Muscle of arm (tissue), 12 donors: ENCODE data around the gene HFE. TPM values are rescaled to one million over a fixed set of nuclear protein-coding genes. Genes with fewer than 3 reads are reported as not detected.

ENCODE experiments used
- DNase-seq: peaks from one replicate; pipeline ENCODE4 v3.0.0-alpha.2; 2013
- polyA plus RNA-seq, 12 donors: library from polyadenylated mRNA; unstranded; fragments of 120-200 nt; gene quantifications; one replicate each; pipeline ENCODE4 v1.2.1, GENCODE V29; 2013; ENCODE audit not compliant: insufficient read length in 12 of 12

Gene HFE
- polyA plus RNA-seq, 12 donors = 3.4 to 16.9 (median 5.0) TPM; not detected in 1

DNA sequence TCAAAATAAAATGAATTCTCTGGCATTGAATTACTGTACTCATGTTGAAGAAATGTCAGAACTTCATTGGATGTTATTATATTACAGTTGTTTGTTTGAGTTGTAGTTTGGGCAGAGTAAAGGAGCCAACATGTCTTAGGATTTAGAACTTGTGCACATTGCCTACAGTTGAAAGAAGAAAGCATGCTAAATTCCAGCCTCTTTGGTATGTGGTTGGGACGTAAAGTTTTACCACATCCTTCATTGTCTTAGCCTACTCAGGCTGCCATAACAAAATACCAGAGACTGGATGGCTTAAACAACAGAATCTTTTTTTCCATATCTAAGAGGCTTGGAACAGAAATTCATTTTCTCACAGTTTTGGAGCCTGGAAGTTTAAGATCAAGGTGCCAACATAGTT, 42.4 kb downstream of the HFE start:
- no peak for DNase-seq

DNA sequence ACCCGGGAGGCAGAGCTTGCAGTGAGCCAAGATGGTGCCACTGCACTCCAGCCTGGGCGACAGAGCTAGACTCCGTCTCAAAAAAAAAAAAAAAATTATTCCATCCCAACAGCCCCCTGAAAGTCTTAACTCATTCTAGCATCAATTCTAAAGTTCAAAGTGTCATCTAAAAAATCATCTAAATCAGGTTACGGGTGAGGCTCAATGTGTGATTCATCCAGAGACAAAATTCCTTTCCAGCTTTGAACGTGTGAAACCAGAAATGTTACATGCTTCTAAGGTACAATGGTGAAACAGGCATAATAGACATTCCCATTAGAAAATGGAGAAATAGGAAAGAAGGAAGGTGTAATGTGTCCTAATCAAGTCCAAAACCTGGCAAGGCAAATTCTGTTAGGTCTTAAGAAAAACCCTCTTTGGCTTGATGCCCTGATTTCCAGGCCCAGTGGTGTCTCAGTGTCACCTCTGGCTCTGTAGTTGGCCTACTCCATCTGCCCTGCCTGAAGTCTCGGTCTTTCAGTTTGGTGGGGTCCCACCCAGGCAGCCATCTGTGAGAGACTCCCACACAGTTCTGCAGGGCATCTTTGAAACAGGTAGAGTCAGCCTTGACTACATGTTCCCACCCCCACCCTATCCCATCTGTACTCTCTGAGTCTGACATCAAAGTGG, 43.5 kb downstream of the HFE start:
- DNase-seq = no peak

DNA sequence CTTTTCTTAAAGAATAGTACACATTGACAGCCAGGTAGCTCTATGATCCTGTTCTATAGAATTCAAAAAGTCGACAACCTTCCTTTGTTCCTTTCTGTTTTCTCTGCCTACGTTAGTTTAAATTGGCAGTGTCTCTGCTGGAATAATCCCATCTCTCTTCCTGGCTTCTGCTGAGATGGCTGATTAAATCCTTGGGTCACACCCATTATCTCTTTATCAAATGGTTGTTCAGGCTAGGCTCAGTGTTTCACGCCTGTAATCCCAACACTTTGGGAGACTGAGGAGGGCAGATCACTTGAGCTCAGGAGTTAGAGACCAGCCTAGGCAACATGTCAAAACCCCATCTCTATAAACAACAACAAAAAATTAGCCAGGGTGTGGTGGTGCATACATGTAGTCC, 44.4 kb downstream of the HFE start:
- no peak for DNase-seq

DNA sequence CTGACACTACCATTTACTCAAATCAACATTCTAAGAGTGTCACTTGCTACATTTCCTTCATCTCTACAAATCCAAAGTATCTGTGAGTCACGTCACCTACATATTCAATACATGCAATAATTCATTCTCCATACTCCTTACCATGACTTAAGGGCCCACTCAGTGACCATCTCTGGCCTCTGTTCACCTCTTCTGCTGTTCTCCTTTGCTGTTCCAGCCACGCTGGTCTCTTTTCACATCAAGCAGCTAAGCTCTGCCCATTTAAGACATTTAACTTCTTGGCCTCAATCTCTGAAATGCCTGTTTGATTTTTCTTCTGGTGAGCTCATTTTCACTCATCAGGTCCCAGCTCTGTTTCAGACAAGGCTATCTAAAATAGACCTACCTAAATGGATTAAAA, 46.5 kb downstream of the HFE start:
- no peak for DNase-seq

DNA sequence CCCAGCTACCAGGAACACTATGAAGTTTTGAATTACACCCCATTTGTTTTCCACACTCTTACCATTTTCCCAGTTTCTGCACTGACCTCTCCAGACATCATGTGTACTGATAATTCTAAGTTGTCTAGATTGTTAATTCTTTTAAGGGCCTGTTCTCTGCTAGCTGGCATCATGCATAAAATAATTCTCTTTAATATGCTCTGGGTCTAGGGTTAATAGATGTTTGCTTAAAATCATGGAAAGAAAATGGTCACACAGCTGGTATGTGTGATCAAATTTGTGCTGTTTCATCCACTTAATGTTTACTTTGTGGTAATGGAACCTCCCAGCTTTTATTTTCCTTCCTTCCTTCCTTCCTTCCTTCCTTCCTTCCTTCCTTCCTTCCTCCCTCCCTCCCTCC, 49.1 kb downstream of the HFE start:
- DNase-seq = no peak

DNA sequence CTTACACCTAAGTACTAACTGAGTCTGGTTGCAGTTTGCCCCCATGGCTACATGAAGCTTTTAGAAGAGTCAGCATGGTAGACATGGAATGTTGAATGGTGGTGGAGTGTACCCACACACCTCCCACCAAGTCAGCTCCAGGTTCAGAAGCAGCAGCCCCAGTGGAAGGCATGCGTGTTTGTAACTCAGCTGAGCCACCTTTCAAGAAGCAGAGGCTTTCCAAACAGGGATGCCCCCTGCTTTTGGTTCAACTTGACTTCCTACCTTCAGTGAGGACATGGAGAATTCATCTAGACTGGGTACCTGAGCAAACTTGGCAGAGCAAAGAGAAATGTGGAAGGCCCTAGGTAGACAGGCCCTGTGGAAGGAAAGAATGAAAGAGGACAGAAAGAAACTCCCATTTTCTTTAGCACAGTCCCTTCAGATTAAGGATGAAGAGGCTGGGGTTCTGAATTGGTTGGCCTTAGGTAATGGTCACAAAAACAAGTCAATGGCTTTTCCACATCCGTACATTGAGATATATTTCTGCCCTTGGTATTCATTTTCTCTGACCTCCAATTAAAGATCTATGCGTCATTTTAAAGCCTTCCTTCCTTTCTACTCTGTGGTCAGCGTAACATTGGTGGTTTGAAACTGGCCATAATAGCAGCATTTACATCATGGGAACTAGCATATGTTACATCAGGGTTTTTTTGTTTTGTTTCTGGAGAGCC, 53.2 kb downstream of the HFE start:
- DNase-seq = no peak

DNA sequence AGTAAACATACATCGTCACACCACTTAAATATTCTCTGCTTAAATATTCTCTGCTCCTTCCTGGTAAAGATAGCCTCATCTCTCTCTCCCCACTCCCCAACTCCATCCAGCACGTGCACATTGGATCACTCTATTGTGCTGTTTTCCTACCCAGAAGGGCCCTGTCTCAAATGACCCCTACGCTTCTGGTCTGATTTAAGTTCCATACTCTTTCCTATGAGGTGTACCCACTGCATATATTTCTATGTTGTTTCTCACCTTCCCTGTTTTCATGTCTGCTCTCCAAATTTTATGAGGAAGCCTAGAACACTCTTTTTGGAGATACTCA, 53.7 kb downstream of the HFE start:
- no peak for DNase-seq

DNA sequence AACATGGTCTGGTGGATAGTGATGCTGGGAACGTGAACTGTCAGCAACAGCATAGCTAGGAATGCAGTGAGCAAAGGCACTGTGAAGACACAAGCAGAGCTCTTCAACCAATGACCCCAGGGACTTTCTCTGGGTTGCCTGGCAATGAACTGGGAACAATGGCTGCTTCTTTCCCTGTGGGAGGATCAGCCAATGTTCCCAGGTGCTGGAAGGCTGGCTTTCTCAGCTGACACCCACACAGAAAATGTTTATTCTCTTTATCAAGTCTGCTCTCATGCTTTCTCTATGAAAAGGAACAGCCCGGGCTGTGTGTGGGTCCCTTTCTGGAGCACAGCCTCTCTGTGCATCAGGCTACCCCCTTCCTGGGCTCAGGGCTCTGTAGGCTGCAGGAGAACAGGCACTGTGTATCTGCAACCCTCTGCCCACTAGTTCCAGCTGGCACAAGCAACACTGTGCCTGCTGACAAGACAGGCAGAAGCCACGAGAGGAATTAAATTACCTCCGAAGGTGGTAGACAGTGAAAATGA, 54.2 kb downstream of the HFE start:
- DNase-seq = no peak

DNA sequence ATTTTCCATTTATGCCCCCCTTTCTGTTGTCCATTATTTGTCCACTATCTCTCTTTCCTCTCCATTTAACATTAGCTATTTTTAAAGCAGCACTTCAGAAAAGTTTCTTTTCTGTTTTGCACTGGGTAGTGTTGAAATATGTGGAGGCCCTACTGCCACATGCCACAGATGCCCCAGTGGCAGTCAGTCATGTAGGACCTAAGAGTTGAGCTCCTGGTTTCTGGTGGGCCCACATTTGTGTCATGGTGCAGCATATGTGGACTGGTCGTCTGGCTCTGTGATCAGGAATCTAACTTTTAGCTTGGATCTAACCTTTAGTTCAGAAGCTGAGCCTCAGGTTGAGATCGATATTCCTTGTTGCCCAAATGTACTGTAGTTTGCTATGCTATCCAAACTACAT, 54.8 kb downstream of the HFE start:
- no peak for DNase-seq

Other genes with a start within 250 kb of the HFE start
- under 1 TPM in 1 of 12 donors, not detected in 11; 0.30 TPM for gene SLC17A3, start 213.2 kb upstream of the HFE start, polyA plus RNA-seq
- gene SLC17A2, start 156.7 kb upstream of the HFE start, polyA plus RNA-seq = under 1 TPM in 2 of 12 donors, not detected in 10; 0.11 to 0.30 TPM
- 10 to 100 TPM in 2 of 12 donors, 1 to 10 TPM in 9, not detected in 1; 5.0 to 12.6 (median 6.9) TPM for gene TRIM38, start 124.6 kb upstream of the HFE start, polyA plus RNA-seq